ENCODE data around the gene MOB3C.

MOB3C gene

DNA sequence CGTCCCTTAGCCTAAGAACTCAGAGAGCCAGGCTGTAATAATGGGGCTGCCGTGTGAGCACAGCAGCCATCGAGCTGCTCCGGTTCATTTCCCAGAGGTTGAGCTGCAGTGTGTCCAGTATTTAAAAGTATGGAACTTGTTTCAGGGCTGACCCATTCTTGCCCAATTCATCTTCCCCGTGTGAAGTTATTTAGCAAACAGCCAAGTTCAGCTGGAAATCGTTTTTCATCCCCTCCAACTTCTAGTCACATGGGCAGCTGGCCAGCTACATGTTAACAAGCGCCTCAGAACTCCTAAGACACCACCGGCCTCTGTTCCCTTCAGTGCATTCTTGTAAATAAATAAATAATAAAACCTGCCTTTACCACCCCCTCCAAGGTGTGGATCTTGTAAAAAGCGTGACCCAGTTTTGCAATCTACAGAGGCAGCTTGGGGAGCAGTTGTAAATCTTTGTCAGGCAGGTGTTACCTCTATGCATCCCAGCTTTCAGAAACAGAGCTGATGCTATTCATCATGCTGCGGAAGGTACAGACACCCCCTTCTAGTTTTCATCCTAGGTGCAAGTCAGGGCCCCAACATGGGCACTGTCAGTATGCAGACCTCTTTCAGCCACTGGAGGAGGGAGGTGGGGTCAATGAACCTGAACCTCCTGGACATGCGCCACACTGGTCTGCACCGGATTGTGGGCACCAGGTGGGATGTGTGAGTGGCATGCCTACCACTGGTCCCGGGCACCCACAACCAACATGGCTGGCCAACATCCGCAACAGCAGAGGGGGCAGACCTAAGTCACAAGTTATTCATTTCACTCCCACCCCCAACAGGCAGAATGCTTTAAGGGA lies 46.5 kb downstream of the MOB3C start:
- DNase-seq = no peak

DNA sequence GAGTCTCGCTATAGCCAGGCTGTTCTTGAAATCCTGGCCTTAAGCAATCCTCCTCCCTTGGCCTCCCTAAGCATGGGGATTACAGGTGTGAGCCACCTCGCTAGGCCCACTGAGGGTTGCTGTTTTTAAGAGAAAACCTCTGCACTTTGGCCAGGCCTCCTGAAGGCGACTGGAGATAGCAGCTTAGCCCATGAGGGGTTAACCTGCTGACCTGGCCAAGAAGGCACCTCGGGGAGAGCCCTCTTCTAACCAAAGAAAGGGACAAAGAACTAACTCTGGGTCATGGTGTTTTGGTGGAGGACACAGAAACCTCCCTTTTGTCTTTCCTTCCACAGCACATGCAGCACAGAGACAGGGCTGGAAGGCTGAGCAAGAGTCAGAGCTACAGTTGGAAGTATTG lies 47.5 kb downstream of the MOB3C start:
- no peak for DNase-seq

DNA sequence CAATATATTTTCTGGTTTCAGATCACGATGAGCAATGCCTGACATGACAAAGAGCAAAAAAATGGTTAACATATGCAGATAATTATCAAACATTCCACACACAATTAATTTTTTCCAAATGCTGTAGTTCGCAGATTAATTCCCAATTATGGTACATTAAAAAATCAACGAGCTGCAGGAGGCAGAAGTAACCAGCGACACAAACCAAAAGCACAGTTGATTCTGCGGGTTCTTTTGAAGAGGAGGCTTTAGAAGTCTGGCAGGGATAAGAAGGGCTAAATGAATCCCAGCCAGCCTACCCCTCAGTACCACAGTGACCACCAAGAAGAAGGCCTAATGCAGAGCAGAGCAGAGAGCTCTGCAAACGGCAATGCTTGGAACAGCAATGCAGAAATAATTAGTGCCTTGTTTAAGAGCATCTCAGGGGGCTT lies 48.1 kb downstream of the MOB3C start:
- no peak for DNase-seq

GRCh38 chr1:46563341-46563740 lies 53.3 kb downstream of the MOB3C start:
- DNase-seq = no peak

GRCh38 chr1:46562498-46562897 lies 54.1 kb downstream of the MOB3C start:
- DNase-seq = no peak

DNA sequence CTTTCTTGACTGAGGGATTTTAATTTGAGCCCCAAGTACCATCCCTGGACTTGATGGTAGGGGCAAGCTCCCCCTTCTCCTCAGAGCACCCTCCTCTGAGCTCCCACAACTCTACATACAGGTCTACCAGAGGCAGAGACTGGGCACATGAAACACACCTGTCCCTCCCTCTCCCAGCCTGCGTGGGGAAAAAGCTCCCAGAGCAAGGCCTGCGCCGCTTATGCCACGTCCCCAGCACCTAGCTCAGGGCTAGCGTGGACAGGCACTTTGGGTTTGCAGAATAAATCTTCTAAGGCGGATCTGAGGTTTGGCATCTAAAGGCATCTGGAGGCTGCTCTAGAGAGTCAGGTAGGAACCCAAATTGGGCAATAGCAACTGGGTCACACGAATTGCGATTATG lies 57.6 kb downstream of the MOB3C start:
- no peak for DNase-seq

GRCh38 chr1:46558141-46558963 lies 58.3 kb downstream of the MOB3C start:
- no peak for DNase-seq
